Measurements from ENCODE around the gene TRAPPC1.

GRCh38 chr17:7882068-7882467, 49.7 kb downstream of the TRAPPC1 start:
- TF ChIP-seq CTCF (conservative IDR thresholded peaks at IDR 0.05; ENCODE audit: low read depth in 2 of 2) (no peak), EZH2 (IDR thresholded peaks at IDR 0.05; ENCODE audit: low read depth, unreplicated experiment) (no peak), REST (IDR thresholded peaks at IDR 0.05; ENCODE audit: unreplicated experiment) (no peak), EZH2phosphoT487 (IDR thresholded peaks at IDR 0.05; ENCODE audit: unreplicated experiment) (no peak), ZNF331 (CRISPR knock-in tag; IDR thresholded peaks at IDR 0.05; ENCODE audit: low read depth) (no peak), JUNB (IDR thresholded peaks at IDR 0.05; ENCODE audit: unreplicated experiment) (no peak), POLR2AphosphoS5 (IDR thresholded peaks at IDR 0.05; ENCODE audit: low read depth) (no peak), NANOG (IDR thresholded peaks at IDR 0.05; ENCODE audit: borderline replicate concordance) (no peak), CREB1 (CRISPR knock-in tag; IDR thresholded peaks at IDR 0.05; ENCODE audit: low read depth) (no peak), ETS1 (IDR thresholded peaks at IDR 0.05) (no peak), ZNF114 (CRISPR knock-in tag; IDR thresholded peaks at IDR 0.05) (no peak)
- TF ChIP-seq, protein P1, sequence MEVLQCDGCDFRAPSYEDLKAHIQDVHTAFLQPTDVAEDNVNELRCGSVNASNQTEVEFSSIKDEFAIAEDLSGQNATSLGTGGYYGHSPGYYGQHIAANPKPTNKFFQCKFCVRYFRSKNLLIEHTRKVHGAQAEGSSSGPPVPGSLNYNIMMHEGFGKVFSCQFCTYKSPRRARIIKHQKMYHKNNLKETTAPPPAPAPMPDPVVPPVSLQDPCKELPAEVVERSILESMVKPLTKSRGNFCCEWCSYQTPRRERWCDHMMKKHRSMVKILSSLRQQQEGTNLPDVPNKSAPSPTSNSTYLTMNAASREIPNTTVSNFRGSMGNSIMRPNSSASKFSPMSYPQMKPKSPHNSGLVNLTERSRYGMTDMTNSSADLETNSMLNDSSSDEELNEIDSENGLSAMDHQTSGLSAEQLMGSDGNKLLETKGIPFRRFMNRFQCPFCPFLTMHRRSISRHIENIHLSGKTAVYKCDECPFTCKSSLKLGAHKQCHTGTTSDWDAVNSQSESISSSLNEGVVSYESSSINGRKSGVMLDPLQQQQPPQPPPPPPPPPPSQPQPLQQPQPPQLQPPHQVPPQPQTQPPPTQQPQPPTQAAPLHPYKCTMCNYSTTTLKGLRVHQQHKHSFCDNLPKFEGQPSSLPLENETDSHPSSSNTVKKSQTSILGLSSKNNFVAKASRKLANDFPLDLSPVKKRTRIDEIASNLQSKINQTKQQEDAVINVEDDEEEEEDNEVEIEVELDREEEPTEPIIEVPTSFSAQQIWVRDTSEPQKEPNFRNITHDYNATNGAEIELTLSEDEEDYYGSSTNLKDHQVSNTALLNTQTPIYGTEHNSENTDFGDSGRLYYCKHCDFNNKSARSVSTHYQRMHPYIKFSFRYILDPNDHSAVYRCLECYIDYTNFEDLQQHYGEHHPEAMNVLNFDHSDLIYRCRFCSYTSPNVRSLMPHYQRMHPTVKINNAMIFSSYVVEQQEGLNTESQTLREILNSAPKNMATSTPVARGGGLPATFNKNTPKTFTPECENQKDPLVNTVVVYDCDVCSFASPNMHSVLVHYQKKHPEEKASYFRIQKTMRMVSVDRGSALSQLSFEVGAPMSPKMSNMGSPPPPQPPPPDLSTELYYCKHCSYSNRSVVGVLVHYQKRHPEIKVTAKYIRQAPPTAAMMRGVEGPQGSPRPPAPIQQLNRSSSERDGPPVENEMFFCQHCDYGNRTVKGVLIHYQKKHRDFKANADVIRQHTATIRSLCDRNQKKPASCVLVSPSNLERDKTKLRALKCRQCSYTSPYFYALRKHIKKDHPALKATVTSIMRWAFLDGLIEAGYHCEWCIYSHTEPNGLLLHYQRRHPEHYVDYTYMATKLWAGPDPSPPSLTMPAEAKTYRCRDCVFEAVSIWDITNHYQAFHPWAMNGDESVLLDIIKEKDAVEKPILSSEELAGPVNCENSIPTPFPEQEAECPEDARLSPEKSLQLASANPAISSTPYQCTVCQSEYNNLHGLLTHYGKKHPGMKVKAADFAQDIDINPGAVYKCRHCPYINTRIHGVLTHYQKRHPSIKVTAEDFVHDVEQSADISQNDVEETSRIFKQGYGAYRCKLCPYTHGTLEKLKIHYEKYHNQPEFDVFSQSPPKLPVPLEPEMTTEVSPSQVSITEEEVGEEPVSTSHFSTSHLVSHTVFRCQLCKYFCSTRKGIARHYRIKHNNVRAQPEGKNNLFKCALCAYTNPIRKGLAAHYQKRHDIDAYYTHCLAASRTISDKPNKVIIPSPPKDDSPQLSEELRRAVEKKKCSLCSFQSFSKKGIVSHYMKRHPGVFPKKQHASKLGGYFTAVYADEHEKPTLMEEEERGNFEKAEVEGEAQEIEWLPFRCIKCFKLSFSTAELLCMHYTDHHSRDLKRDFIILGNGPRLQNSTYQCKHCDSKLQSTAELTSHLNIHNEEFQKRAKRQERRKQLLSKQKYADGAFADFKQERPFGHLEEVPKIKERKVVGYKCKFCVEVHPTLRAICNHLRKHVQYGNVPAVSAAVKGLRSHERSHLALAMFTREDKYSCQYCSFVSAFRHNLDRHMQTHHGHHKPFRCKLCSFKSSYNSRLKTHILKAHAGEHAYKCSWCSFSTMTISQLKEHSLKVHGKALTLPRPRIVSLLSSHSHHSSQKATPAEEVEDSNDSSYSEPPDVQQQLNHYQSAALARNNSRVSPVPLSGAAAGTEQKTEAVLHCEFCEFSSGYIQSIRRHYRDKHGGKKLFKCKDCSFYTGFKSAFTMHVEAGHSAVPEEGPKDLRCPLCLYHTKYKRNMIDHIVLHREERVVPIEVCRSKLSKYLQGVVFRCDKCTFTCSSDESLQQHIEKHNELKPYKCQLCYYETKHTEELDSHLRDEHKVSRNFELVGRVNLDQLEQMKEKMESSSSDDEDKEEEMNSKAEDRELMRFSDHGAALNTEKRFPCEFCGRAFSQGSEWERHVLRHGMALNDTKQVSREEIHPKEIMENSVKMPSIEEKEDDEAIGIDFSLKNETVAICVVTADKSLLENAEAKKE (CRISPR knock-in tag; IDR thresholded peaks at IDR 0.05), result no peak

Measured in GM23338 (cell line).